ENCODE measurements around the gene TMEM181.

TMEM181 gene

DNA sequence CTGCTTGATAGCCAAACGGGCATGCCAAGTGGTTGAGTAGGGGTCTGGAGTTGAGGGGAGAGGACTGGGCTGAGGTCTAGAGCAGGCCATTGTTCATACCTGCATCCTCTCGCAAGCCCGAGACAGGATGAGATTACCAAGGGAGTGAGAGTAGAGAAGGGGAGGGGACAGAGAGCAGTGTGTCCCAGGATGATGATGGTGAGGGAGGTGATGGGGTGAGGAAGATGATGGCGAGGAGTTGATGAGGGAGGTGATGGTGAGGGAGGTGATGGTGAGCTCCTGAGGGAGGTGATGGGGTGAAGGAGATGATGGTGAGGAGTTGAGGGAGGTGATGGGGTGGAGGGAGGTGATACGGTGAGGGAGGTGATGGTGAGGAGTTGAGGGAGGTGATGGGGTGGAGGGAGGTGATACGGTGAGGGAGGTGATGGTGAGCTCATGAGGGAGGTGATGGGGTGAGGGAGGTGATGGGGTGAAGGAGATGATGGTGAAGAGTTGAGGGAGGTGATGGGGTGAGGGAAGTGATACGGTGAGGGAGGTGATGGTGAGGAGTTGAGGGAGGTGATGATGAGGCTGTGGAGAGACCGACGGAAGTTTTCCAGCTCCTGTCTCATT lies 6.4 kb downstream of the TMEM181 start:
- no peak overlapping the region for H3K27ac ChIP-seq (ENCODE audit: low read length)
- H3K27me3 ChIP-seq (ENCODE audit: low read depth, low read length) = no peaks in the 10 kb centered on the region
- H3K4me1 ChIP-seq (ENCODE audit: control insufficient read depth in 1 of 2, insufficient read depth in 2 of 2, low read length in 2 of 2) = peaks cover 3 to 9% of the 10 kb centered on the region in 2 donors
- H3K4me3 ChIP-seq (ENCODE audit: low read depth in 1 of 2, low read length in 2 of 2) = no peak overlapping the region
- H3K9me3 ChIP-seq (ENCODE audit: control insufficient read depth in 1 of 2, low read length in 2 of 2) = no peaks in the 10 kb centered on the region
- H3K36me3 ChIP-seq (ENCODE audit: control insufficient read depth in 1 of 2, insufficient read depth in 2 of 2, low read length in 2 of 2) = no peaks in the 10 kb centered on the region

DNA sequence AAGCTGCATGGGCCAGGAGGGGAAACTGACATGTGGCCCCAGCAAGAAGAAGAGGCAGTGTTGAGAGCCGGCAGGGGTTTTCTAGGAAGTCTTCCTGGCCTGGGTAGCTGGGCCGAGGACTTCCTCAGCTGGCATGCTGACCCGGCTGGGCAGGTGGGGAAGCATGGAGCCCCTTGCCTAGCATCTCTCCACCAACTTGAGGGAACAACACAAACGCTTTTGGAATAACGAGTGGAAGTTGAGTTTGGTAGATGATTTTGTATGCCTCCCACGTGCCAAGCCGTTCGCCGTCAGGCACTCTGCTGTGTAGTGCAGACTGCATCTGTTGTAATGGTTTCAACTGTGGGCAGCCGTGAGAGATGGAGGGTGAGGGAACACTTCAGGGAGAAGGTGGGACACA lies 7.3 kb downstream of the TMEM181 start:
- peaks cover 0 to under 1% of the 10 kb centered on the region in 2 donors for H3K4me1 ChIP-seq (ENCODE audit: control insufficient read depth in 1 of 2, insufficient read depth in 2 of 2, low read length in 2 of 2)

GRCh38 chr6:158567871-158568401 lies 8.0 kb downstream of the TMEM181 start:
- Histone ChIP-seq H3K27ac (ENCODE audit: low read length) (no peak overlapping the region), H3K27me3 (ENCODE audit: low read depth, low read length) (no peaks in the 10 kb centered on the region), H3K4me1 (ENCODE audit: control insufficient read depth in 1 of 2, insufficient read depth in 2 of 2, low read length in 2 of 2) (no peaks in the 10 kb centered on the region), H3K36me3 (ENCODE audit: control insufficient read depth in 1 of 2, insufficient read depth in 2 of 2, low read length in 2 of 2) (peaks cover 0 to under 1% of the 10 kb centered on the region in 2 donors), H3K4me3 (ENCODE audit: low read depth in 1 of 2, low read length in 2 of 2) (no peak overlapping the region), H3K9me3 (ENCODE audit: control insufficient read depth in 1 of 2, low read length in 2 of 2) (no peaks in the 10 kb centered on the region)

More for the DNA sequence above, 7.3 kb downstream of the TMEM181 start:
- Histone ChIP-seq H3K9me3 (ENCODE audit: control insufficient read depth in 1 of 2, low read length in 2 of 2) (no peaks in the 10 kb centered on the region), H3K27me3 (ENCODE audit: low read depth, low read length) (no peaks in the 10 kb centered on the region), H3K27ac (ENCODE audit: low read length) (no peak overlapping the region), H3K36me3 (ENCODE audit: control insufficient read depth in 1 of 2, insufficient read depth in 2 of 2, low read length in 2 of 2) (no peaks in the 10 kb centered on the region), H3K4me3 (ENCODE audit: low read depth in 1 of 2, low read length in 2 of 2) (no peak overlapping the region)

- no peak overlapping the region for H3K27ac ChIP-seq (ENCODE audit: low read length)
Measured at GRCh38 chr6:158568549-158568948, 8.7 kb downstream of the TMEM181 start.

GRCh38 chr6:158569036-158569435 lies 9.1 kb downstream of the TMEM181 start:
- Histone ChIP-seq H3K9me3 (ENCODE audit: control insufficient read depth in 1 of 2, low read length in 2 of 2) (no peaks in the 10 kb centered on the region), H3K36me3 (ENCODE audit: control insufficient read depth in 1 of 2, insufficient read depth in 2 of 2, low read length in 2 of 2) (peaks cover 0 to 10% of the 10 kb centered on the region in 2 donors), H3K27ac (ENCODE audit: low read length) (no peak overlapping the region), H3K4me1 (ENCODE audit: control insufficient read depth in 1 of 2, insufficient read depth in 2 of 2, low read length in 2 of 2) (no peaks in the 10 kb centered on the region), H3K4me3 (ENCODE audit: low read depth in 1 of 2, low read length in 2 of 2) (no peak overlapping the region), H3K27me3 (ENCODE audit: low read depth, low read length) (no peaks in the 10 kb centered on the region)

More at GRCh38 chr6:158568549-158568948, 8.7 kb downstream of the TMEM181 start:
- Histone ChIP-seq H3K27me3 (ENCODE audit: low read depth, low read length) (no peaks in the 10 kb centered on the region), H3K36me3 (ENCODE audit: control insufficient read depth in 1 of 2, insufficient read depth in 2 of 2, low read length in 2 of 2) (peaks cover 0 to 7% of the 10 kb centered on the region in 2 donors), H3K4me1 (ENCODE audit: control insufficient read depth in 1 of 2, insufficient read depth in 2 of 2, low read length in 2 of 2) (no peaks in the 10 kb centered on the region), H3K4me3 (ENCODE audit: low read depth in 1 of 2, low read length in 2 of 2) (no peak overlapping the region), H3K9me3 (ENCODE audit: control insufficient read depth in 1 of 2, low read length in 2 of 2) (no peaks in the 10 kb centered on the region)

DNA sequence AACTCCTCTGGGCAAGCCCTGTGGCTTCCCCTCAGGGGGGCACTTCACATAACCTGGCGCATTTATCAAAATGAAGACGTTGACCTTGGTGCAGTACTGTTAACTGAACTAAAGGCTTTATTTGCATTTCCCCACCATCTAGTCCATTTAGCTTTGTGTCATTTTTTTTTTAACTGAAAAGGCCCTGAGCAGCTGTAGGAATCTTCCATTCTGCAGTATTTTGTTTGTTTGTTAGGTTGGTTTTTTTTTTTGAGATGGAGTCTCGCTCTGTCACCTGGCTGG lies 10.7 kb downstream of the TMEM181 start:
- no peaks in the 10 kb centered on the region for H3K27me3 ChIP-seq (ENCODE audit: low read depth, low read length)
- no peaks in the 10 kb centered on the region for H3K4me1 ChIP-seq (ENCODE audit: control insufficient read depth in 1 of 2, insufficient read depth in 2 of 2, low read length in 2 of 2)
- no peaks in the 10 kb centered on the region for H3K9me3 ChIP-seq (ENCODE audit: control insufficient read depth in 1 of 2, low read length in 2 of 2)
- H3K36me3 ChIP-seq (ENCODE audit: control insufficient read depth in 1 of 2, insufficient read depth in 2 of 2, low read length in 2 of 2) = peaks cover 0 to 10% of the 10 kb centered on the region in 2 donors
- H3K4me3 ChIP-seq (ENCODE audit: low read depth in 1 of 2, low read length in 2 of 2) = no peak overlapping the region
- H3K27ac ChIP-seq (ENCODE audit: low read length) = no peak overlapping the region

- H3K27ac ChIP-seq (ENCODE audit: low read length) = peak overlapping the region; percentile 51
Measured at GRCh38 chr6:158571826-158572652, 12.1 kb downstream of the TMEM181 start.

GRCh38 chr6:158572653-158573541 lies 13.0 kb downstream of the TMEM181 start:
- Histone ChIP-seq H3K9me3 (ENCODE audit: control insufficient read depth in 1 of 2, low read length in 2 of 2) (no peaks in the 10 kb centered on the region), H3K36me3 (ENCODE audit: control insufficient read depth in 1 of 2, insufficient read depth in 2 of 2, low read length in 2 of 2) (peaks cover 0 to 10% of the 10 kb centered on the region in 2 donors), H3K4me1 (ENCODE audit: control insufficient read depth in 1 of 2, insufficient read depth in 2 of 2, low read length in 2 of 2) (no peaks in the 10 kb centered on the region), H3K27me3 (ENCODE audit: low read depth, low read length) (no peaks in the 10 kb centered on the region), H3K27ac (ENCODE audit: low read length) (peak overlapping the region; percentile 51), H3K4me3 (ENCODE audit: low read depth in 1 of 2, low read length in 2 of 2) (no peak overlapping the region)

More at GRCh38 chr6:158571826-158572652, 12.1 kb downstream of the TMEM181 start:
- Histone ChIP-seq H3K36me3 (ENCODE audit: control insufficient read depth in 1 of 2, insufficient read depth in 2 of 2, low read length in 2 of 2) (peaks cover 0 to 10% of the 10 kb centered on the region in 2 donors), H3K4me1 (ENCODE audit: control insufficient read depth in 1 of 2, insufficient read depth in 2 of 2, low read length in 2 of 2) (no peaks in the 10 kb centered on the region), H3K9me3 (ENCODE audit: control insufficient read depth in 1 of 2, low read length in 2 of 2) (no peaks in the 10 kb centered on the region), H3K4me3 (ENCODE audit: low read depth in 1 of 2, low read length in 2 of 2) (no peak overlapping the region), H3K27me3 (ENCODE audit: low read depth, low read length) (no peaks in the 10 kb centered on the region)

DNA sequence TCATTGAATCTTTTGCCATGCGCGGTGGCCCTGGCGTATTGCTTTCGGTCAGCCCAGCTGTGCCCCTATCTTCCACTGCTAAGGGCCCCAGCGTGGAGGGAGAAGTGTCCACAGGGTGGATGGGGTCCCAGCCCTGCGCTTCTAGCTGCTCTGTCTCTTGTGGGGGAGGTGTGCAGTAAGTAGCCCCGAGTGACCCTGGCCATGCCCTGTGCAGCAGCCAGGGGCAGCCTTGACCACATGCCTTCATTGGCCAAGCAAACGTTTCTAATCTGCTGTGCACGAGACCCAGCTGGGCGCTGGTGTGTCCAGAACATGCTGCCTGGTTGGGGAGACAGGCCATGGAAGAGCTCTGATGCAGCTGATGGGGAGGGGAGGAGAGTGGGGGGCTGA lies 13.6 kb downstream of the TMEM181 start:
- Histone ChIP-seq H3K4me3 (ENCODE audit: low read depth in 1 of 2, low read length in 2 of 2) (no peak overlapping the region), H3K9me3 (ENCODE audit: control insufficient read depth in 1 of 2, low read length in 2 of 2) (no peaks in the 10 kb centered on the region), H3K27me3 (ENCODE audit: low read depth, low read length) (no peaks in the 10 kb centered on the region), H3K4me1 (ENCODE audit: control insufficient read depth in 1 of 2, insufficient read depth in 2 of 2, low read length in 2 of 2) (no peaks in the 10 kb centered on the region), H3K27ac (ENCODE audit: low read length) (peak overlapping the region; percentile 31), H3K36me3 (ENCODE audit: control insufficient read depth in 1 of 2, insufficient read depth in 2 of 2, low read length in 2 of 2) (peaks cover 0 to 10% of the 10 kb centered on the region in 2 donors)

- no peaks in the 10 kb centered on the region for H3K4me1 ChIP-seq (ENCODE audit: control insufficient read depth in 1 of 2, insufficient read depth in 2 of 2, low read length in 2 of 2)
- no peaks in the 10 kb centered on the region for H3K9me3 ChIP-seq (ENCODE audit: control insufficient read depth in 1 of 2, low read length in 2 of 2)
- no peak overlapping the region for H3K27ac ChIP-seq (ENCODE audit: low read length)
- H3K4me3 ChIP-seq (ENCODE audit: low read depth in 1 of 2, low read length in 2 of 2) = no peak overlapping the region
- H3K27me3 ChIP-seq (ENCODE audit: low read depth, low read length) = no peaks in the 10 kb centered on the region
- peaks cover 0 to 10% of the 10 kb centered on the region in 2 donors for H3K36me3 ChIP-seq (ENCODE audit: control insufficient read depth in 1 of 2, insufficient read depth in 2 of 2, low read length in 2 of 2)
Measured at GRCh38 chr6:158574800-158575199, 14.9 kb downstream of the TMEM181 start.

DNA sequence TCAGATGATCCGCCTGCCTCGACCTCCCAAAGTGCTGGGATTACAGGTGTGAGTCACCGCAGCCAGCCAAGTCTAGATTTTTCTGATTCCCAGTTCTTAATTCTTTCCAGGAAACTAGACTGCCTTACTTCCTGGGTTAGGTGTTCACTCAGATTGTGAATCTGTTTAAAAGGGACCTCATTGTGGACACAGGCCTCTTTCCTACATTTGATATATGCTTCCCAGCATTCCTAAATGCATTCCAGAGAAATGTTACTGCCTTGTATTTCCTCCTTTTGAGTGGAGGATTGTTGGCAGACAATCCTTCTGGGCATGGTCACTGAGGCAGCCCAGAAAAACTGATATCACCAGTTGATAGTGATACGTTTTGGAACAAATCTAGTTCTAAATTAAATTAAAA lies 15.7 kb downstream of the TMEM181 start:
- H3K36me3 ChIP-seq (ENCODE audit: control insufficient read depth in 1 of 2, insufficient read depth in 2 of 2, low read length in 2 of 2) = peaks cover 0 to 10% of the 10 kb centered on the region in 2 donors
- no peaks in the 10 kb centered on the region for H3K4me1 ChIP-seq (ENCODE audit: control insufficient read depth in 1 of 2, insufficient read depth in 2 of 2, low read length in 2 of 2)
- H3K4me3 ChIP-seq (ENCODE audit: low read depth in 1 of 2, low read length in 2 of 2) = no peak overlapping the region
- no peaks in the 10 kb centered on the region for H3K9me3 ChIP-seq (ENCODE audit: control insufficient read depth in 1 of 2, low read length in 2 of 2)
- no peak overlapping the region for H3K27ac ChIP-seq (ENCODE audit: low read length)
- H3K27me3 ChIP-seq (ENCODE audit: low read depth, low read length) = no peaks in the 10 kb centered on the region

Data from muscle layer of duodenum (tissue), 2 donors.